Right lobe of liver (tissue), 6 donors: Measurements from ENCODE around the gene OR5K3. TPM values are rescaled to one million over a fixed set of nuclear protein-coding genes. Genes with fewer than 3 reads are reported as not detected.

ENCODE experiments used
- ATAC-seq, 4 donors: fragments of 200-7000 bp; cut with Tn5 transposase; one replicate each; pipeline ENCODE4 v1.9.1; 2020; ENCODE audit warnings: mild to moderate bottlenecking in 4 of 4, moderate library complexity in 4 of 4
- DNase-seq, 3 donors: peaks; one replicate each; pipeline ENCODE4 v3.0.0-alpha.2; 2020
- H3K27ac ChIP-seq, 3 donors: fragments of 200-600 bp; one replicate each; pipeline ENCODE4 v1.8.0; 2022
- H3K27me3 ChIP-seq, 2 donors: fragments of 200-600 bp; one replicate each; pipeline ENCODE4 v1.8.0; 2022
- H3K36me3 ChIP-seq, 4 donors: fragments of 200-600 bp; sonication (generic) in 1 of 4; one replicate each; pipeline versions ENCODE4 v1.5.1 to v1.8.0; 2017 to 2022; ENCODE audit warnings: control low read depth in 1 of 4
- H3K4me1 ChIP-seq, 4 donors: fragments of 200-600 bp; sonication (generic) in 1 of 4; one replicate each; pipeline versions ENCODE4 v1.5.1 to v1.8.0; 2017 to 2022; ENCODE audit warnings: control low read depth in 1 of 4
- H3K4me3 ChIP-seq, 3 donors: fragments of 200-600 bp; one replicate each; pipeline ENCODE4 v1.8.0; 2022
- H3K9me3 ChIP-seq, 4 donors: fragments of 200-600 bp; sonication (generic) in 1 of 4; one replicate each; pipeline versions ENCODE4 v1.5.1 to v1.8.0; 2017 to 2022; ENCODE audit warnings: control low read depth in 1 of 4
- POLR2A ChIP-seq: fragments of 450-650 bp; IDR thresholded peaks from one replicate; pipeline ENCODE4 v1.6.1; 2017; ENCODE audit warnings: antibody characterized with exemption, mild to moderate bottlenecking
- WGBS: methylation state at CpG from one replicate; pipeline ENCODE4 v1.1.6; 2018; ENCODE audit warnings: low coverage, low lambda C conversion rate; ENCODE audit not compliant: insufficient coverage; ENCODE audit errors: missing lambda C conversion rate; 5-methylcytosine and 5-hydroxymethylcytosine counted together
- intact Hi-C, 2 donors: fragments of 100-400 bp; cut with DNase I; formaldehyde crosslinking; loops; one replicate each; pipeline versions ENCODE4 v1.11.2 to v1.14.1; 2022
- total RNA-seq, 6 experiments: library from RNA; depleted of rRNA in 2 of 6; stranded (reverse); fragments of >200 nt in 2 of 6; fragmentation: NEBNext Ultra II Directional in 3 of 6; extraction: Animal tissue kit (Norgen Biotek cat#: 25700) in 3 of 6; gene quantifications; one replicate each; pipeline versions ENCODE4 v1.1.0 to v1.2.4, GENCODE V29; 2016 to 2023
- TF ChIP-seq, protein P1 (sequence below), 4 donors: fragments of 200-600 bp in 3 of 4; fragments of 450-650 bp in 1 of 4; IDR thresholded peaks; one replicate each; pipeline versions ENCODE4 v1.5.1 to v1.8.0; 2016 to 2022; ENCODE audit warnings: antibody characterized with exemption in 4 of 4, mild to moderate bottlenecking in 2 of 4
- donor health status: DM: no; HTN: yes; CAD: no.
- donor health status: DM: no; HTN: no; CAD: no.
- donor health status: DM: no; HTN: no; CAD: no.
- donor health status: DM: no; HTN: yes; CAD: no.
- donor health status: DM: no; HTN: yes; CAD: no.

The OR5K3 gene
- total RNA-seq, 6 experiments from 2014 or later: not detected

GRCh38 chr3:98434412-98434811, 43.9 kb downstream of the OR5K3 start:
- ATAC-seq: no peak

DNA sequence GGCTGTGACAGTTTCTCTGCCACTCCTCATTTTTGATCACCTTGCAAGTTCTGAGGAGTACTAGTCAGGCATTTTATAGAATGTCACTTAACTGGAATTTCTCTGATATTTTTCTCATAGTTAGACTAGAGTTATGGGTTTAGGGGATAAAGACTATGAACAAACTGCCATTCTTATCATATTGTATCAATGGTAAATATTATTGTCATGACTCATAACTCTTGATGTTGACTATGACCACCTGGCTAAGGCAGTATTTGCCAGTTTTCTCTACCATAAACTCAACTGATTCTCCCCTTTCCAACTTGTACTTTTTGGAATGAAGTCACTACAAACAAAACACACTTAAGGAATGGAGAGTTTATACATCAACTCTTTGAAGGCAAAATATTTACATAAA, 49.8 kb downstream of the OR5K3 start:
- intact Hi-C loops: no loop called here
- H3K36me3 ChIP-seq: no peaks in the 10 kb centered on the region

More at GRCh38 chr3:98434412-98434811, 43.9 kb downstream of the OR5K3 start:
- Histone ChIP-seq H3K36me3 (no peaks in the 10 kb centered on the region), H3K27ac (no peak overlapping the region), H3K4me1 (no peaks in the 10 kb centered on the region), H3K27me3 (no peaks in the 10 kb centered on the region), H3K9me3 (no peaks in the 10 kb centered on the region), H3K4me3 (no peak overlapping the region)
- no peak for TF ChIP-seq POLR2A
- 36% methylated on average over 4 of the region's 4 CpGs for WGBS
- DNase-seq: no peak
- intact Hi-C loops: no loop called here

More for the DNA sequence above, 49.8 kb downstream of the OR5K3 start:
- ATAC-seq: no peak
- Histone ChIP-seq H3K4me3 (no peak overlapping the region), H3K27me3 (no peaks in the 10 kb centered on the region), H3K27ac (no peak overlapping the region), H3K4me1 (no peaks in the 10 kb centered on the region), H3K9me3 (no peaks in the 10 kb centered on the region)
- TF ChIP-seq POLR2A: no peak
- TF ChIP-seq, protein P1, sequence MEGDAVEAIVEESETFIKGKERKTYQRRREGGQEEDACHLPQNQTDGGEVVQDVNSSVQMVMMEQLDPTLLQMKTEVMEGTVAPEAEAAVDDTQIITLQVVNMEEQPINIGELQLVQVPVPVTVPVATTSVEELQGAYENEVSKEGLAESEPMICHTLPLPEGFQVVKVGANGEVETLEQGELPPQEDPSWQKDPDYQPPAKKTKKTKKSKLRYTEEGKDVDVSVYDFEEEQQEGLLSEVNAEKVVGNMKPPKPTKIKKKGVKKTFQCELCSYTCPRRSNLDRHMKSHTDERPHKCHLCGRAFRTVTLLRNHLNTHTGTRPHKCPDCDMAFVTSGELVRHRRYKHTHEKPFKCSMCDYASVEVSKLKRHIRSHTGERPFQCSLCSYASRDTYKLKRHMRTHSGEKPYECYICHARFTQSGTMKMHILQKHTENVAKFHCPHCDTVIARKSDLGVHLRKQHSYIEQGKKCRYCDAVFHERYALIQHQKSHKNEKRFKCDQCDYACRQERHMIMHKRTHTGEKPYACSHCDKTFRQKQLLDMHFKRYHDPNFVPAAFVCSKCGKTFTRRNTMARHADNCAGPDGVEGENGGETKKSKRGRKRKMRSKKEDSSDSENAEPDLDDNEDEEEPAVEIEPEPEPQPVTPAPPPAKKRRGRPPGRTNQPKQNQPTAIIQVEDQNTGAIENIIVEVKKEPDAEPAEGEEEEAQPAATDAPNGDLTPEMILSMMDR (IDR thresholded peaks at IDR 0.05): no peak
- DNase-seq: no peak

Other genes starting within 250 kb of the OR5K3 start
- under 1 TPM in 1 of 6 experiments, not detected in 5; 0.02 TPM for gene OR5H14, start 243.2 kb upstream of the OR5K3 start, total RNA-seq
- not detected for gene OR5H15, start 224.0 kb upstream of the OR5K3 start, total RNA-seq
- not detected for gene OR5H6, start 126.4 kb upstream of the OR5K3 start, total RNA-seq
- not detected for gene OR5H2, start 108.2 kb upstream of the OR5K3 start, total RNA-seq
- not detected for gene OR5K4, start 36.8 kb upstream of the OR5K3 start, total RNA-seq
- gene OR5K1, start 72.5 kb downstream of the OR5K3 start, total RNA-seq: not detected
- gene OR5K2, start 107.0 kb downstream of the OR5K3 start, total RNA-seq: not detected
- gene CLDND1, start 132.2 kb downstream of the OR5K3 start, total RNA-seq: 10 to 100 TPM; 26.1 to 44.8 (median 34.9) TPM
- gene GPR15, start 141.3 kb downstream of the OR5K3 start, total RNA-seq: not detected
- 10 to 100 TPM; 20.3 to 26.9 (median 22.6) TPM for gene CPOX, start 202.9 kb downstream of the OR5K3 start, total RNA-seq